ENCODE measurements around the gene PAX1.

The PAX1 gene

GRCh38 chr20:21729316-21729715 lies 23.9 kb downstream of the PAX1 start:
- Histone ChIP-seq H3K27ac (no peak overlapping the region), H3K4me3 (no peak overlapping the region)
- no peak for TF ChIP-seq CTCF (IDR thresholded peaks at IDR 0.05)
- no peak for DNase-seq (ENCODE audit: low spot score)

GRCh38 chr20:21739161-21739560 lies 33.7 kb downstream of the PAX1 start:
- no peak for TF ChIP-seq CTCF (IDR thresholded peaks at IDR 0.05)
- DNase-seq (ENCODE audit: low spot score): no peak
- H3K27ac ChIP-seq: no peak overlapping the region
- H3K4me3 ChIP-seq: no peak overlapping the region

GRCh38 chr20:21739682-21740081 lies 34.2 kb downstream of the PAX1 start:
- Histone ChIP-seq H3K27ac (no peak overlapping the region), H3K4me3 (no peak overlapping the region)
- no peak for DNase-seq (ENCODE audit: low spot score)
- no peak for TF ChIP-seq CTCF (IDR thresholded peaks at IDR 0.05)

- Histone ChIP-seq H3K4me3 (no peak overlapping the region), H3K27ac (no peak overlapping the region)
- TF ChIP-seq CTCF (IDR thresholded peaks at IDR 0.05): no peak
- no peak for DNase-seq (ENCODE audit: low spot score)
These were observed 35.8 kb downstream of the PAX1 start for GRCh38 chr20:21741266-21741665.

GRCh38 chr20:21762646-21763045 lies 57.2 kb downstream of the PAX1 start:
- DNase-seq (ENCODE audit: low spot score): no peak
- no peak for TF ChIP-seq CTCF (IDR thresholded peaks at IDR 0.05)
- Histone ChIP-seq H3K4me3 (no peak overlapping the region), H3K27ac (no peak overlapping the region)

- no peak overlapping the region for H3K4me3 ChIP-seq
- no peak for TF ChIP-seq CTCF (IDR thresholded peaks at IDR 0.05)
These were observed 61.8 kb downstream of the PAX1 start for GRCh38 chr20:21767200-21767738.

GRCh38 chr20:21767739-21768223 lies 62.3 kb downstream of the PAX1 start:
- no peak for TF ChIP-seq CTCF (IDR thresholded peaks at IDR 0.05)
- no peak overlapping the region for H3K27ac ChIP-seq
- no peak for DNase-seq (ENCODE audit: low spot score)
- H3K4me3 ChIP-seq: no peak overlapping the region

More at GRCh38 chr20:21767200-21767738, 61.8 kb downstream of the PAX1 start:
- no peak for DNase-seq (ENCODE audit: low spot score)
- H3K27ac ChIP-seq: no peak overlapping the region
